Immature natural killer cell (primary cell): ENCODE results near the gene DAB2IP. TPM values are rescaled to one million over a fixed set of nuclear protein-coding genes. Genes with fewer than 3 reads are reported as not detected.

Source experiments
- DNase-seq, 3 donors: peaks; one replicate each; pipeline ENCODE4 v3.0.0; 2022; ENCODE audit warnings: mixed read lengths in 1 of 3
- H3K27ac Mint-ChIP-seq, 6 donors: one replicate each; pipeline ENCODE4 v1.8.0; 2020; ENCODE audit warnings: mixed read lengths in 6 of 6, mild to moderate bottlenecking in 5 of 6, inconsistent platforms in 4 of 6, moderate library complexity in 3 of 6
- H3K27me3 Mint-ChIP-seq, 3 donors: one replicate each; pipeline ENCODE4 v1.8.0; 2020 to 2021; ENCODE audit warnings: low read depth in 3 of 3, mild to moderate bottlenecking in 3 of 3, mixed read lengths in 3 of 3, moderate library complexity in 3 of 3, inconsistent platforms in 1 of 3
- H3K36me3 Mint-ChIP-seq, 3 donors: one replicate each; pipeline ENCODE4 v1.8.0; 2020; ENCODE audit warnings: mixed read lengths in 3 of 3, inconsistent platforms in 2 of 3, mild to moderate bottlenecking in 2 of 3
- H3K4me1 Mint-ChIP-seq, 2 donors: one replicate each; pipeline ENCODE4 v1.8.0; 2020; ENCODE audit warnings: inconsistent platforms in 2 of 2, mild to moderate bottlenecking in 2 of 2, mixed read lengths in 2 of 2, moderate library complexity in 1 of 2
- H3K4me3 Mint-ChIP-seq, 5 donors: one replicate each; pipeline ENCODE4 v1.8.0; 2020; ENCODE audit warnings: mild to moderate bottlenecking in 5 of 5, mixed read lengths in 5 of 5, inconsistent platforms in 3 of 5, moderate library complexity in 3 of 5
- H3K9me3 Mint-ChIP-seq, 6 donors: one replicate each; pipeline ENCODE4 v1.8.0; 2020; ENCODE audit warnings: mild to moderate bottlenecking in 6 of 6, mixed read lengths in 6 of 6, inconsistent platforms in 4 of 6, moderate library complexity in 3 of 6
- polyA plus RNA-seq, 3 donors: library from polyadenylated mRNA; unstranded; fragments of 300-500 nt; fragmentation: Illumina TruSeq; gene quantifications; one replicate each; pipeline ENCODE4 v1.2.3, GENCODE V29; 2021

DAB2IP gene
- polyA plus RNA-seq, 3 donors from 2014 or later, result 0.06 to 1.1 TPM; not detected in 1

DNA sequence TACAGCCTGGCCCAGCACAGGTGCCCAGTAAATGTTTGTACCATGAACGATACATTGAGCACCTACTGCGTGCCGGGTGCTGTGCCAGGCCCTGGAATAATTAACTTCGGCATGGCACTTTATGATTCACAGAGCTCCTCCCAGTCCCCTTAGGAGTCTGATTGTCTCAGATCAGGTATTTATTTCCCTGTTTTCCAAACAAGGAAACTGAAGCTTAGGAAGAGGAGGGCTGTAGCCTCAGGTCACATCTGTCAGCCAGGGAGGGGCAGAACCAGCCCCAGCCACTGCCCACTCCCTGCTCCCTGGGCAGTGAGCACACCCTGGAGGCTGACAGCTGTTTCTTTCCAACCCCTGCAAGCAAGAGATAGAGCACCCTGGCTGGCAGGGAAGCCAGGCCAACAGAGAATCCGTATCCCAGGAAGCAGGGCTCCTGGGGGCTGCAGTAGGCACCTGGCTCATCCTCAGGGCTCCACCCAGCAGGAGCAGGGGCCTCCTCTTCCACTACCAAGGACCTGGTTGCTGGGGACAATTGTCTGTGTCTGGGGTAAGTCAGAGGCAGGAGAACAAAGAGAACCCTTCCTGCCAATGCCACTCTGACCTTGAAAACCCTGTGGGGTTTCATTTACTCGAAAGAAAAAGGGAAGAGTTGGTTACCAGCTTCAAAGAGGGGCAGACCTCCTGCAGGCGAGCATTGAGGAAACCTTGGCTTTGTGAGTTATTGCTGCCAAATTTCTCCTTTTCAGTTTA, 69.0 kb downstream of the DAB2IP start:
- Mint-ChIP-seq H3K4me1 (no peaks in the 10 kb centered on the region), H3K4me3 (no peak overlapping the region), H3K27me3 (peaks cover under 1 to 5% (median 3%) of the 10 kb centered on the region in 3 donors), H3K36me3 (no peaks in the 10 kb centered on the region), H3K9me3 (no peaks in the 10 kb centered on the region), H3K27ac (no peak overlapping the region)
- DNase-seq, result no peak

DNA sequence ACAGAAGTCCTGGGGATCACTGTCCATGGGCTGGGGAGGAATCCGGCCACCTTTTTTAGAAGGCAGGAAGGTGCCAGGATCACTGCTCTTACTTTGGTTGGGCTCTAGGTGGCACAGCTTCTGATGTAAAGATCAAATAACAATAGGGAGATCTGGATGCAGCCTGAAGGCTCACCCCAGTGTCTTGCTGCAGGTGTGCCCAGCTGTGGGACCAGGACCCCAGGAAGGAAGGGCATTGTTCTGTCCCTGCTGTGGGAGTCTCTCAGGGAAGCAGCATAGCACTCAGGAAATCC, 69.6 kb downstream of the DAB2IP start:
- Mint-ChIP-seq H3K4me1 (no peaks in the 10 kb centered on the region), H3K27ac (no peak overlapping the region), H3K36me3 (no peaks in the 10 kb centered on the region), H3K27me3 (peaks cover 2 to 5% (median 3%) of the 10 kb centered on the region in 3 donors), H3K4me3 (no peak overlapping the region), H3K9me3 (no peaks in the 10 kb centered on the region)
- DNase-seq, result no peak

DNA sequence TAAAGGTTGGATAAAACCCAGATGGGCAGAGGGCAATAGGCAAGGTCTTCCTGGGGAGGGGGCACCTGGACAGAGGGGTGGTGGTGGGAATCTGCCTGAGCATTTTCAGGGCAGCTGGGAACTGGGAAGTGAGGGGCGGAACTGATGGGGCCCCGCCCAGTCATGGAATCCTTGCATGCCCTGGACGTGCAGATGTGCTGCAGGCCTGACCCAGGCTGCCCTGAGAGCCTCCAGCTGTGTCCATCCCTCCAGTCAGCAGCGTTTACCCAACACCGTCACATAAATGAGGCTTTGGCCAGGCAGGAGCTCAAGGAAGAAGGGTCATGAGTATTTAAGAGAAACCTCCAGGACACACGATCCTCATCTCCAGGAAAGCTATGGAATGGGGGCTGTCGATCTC, 70.3 kb downstream of the DAB2IP start:
- no peaks in the 10 kb centered on the region for H3K9me3 Mint-ChIP-seq
- peaks cover 2 to 5% (median 3%) of the 10 kb centered on the region in 3 donors for H3K27me3 Mint-ChIP-seq
- no peaks in the 10 kb centered on the region for H3K36me3 Mint-ChIP-seq
- no peak overlapping the region for H3K4me3 Mint-ChIP-seq
- H3K27ac Mint-ChIP-seq, result no peak overlapping the region
- no peak for DNase-seq
- no peaks in the 10 kb centered on the region for H3K4me1 Mint-ChIP-seq

DNA sequence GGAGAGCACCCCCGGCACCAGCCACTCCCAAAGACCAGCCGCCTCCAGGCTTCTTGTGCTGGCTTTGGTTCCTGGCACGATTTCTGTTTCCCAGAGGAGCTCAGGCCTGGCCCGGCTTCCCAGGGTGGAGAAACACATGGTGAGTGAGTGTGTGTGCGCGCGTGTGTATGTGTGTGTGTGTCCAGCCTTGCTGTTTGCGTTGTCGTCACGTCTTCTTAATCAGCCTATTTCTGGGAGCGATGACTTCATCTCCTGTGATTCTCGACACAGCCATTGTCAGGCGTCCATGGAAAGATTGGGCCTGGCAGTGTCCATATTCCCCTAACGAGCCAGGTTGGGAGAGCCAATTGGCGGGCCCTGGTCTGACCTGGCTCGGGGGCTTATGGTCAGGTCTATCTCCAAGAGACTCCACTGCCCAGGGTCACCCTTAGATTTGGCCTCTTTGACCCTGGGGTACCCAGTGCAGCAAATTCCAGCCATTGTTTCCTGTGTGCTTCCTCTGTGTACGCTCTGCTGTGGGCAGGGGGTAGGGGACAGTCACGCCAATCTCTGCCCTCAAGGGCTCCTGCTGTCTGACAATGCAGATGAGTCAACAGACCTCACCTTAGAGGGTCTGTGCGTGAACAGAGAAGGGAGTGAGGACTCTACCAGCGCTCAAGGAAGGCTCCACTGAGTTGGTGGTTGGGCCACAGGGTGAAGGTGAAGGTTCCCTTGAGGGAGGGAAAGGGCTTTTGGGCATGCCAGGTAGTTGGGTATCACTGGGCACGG, 73.8 kb downstream of the DAB2IP start:
- Mint-ChIP-seq H3K9me3 (no peaks in the 10 kb centered on the region), H3K27ac (no peak overlapping the region), H3K27me3 (peaks cover 2 to 5% (median 5%) of the 10 kb centered on the region in 3 donors), H3K4me3 (no peak overlapping the region), H3K36me3 (peaks cover 0 to 3% (median 0%) of the 10 kb centered on the region in 3 donors), H3K4me1 (no peaks in the 10 kb centered on the region)
- DNase-seq, result no peak

GRCh38 chr9:121727295-121728020, 76.0 kb downstream of the DAB2IP start:
- H3K9me3 Mint-ChIP-seq, result no peaks in the 10 kb centered on the region
- H3K4me1 Mint-ChIP-seq, result peaks cover 12 to 15% of the 10 kb centered on the region in 2 donors
- peaks cover 0 to 3% (median 0%) of the 10 kb centered on the region in 3 donors for H3K36me3 Mint-ChIP-seq
- no peak for DNase-seq
- H3K27me3 Mint-ChIP-seq, result peaks cover 2 to 7% (median 5%) of the 10 kb centered on the region in 3 donors
- H3K27ac Mint-ChIP-seq, result no peak overlapping the region
- H3K4me3 Mint-ChIP-seq, result no peak overlapping the region

DNA sequence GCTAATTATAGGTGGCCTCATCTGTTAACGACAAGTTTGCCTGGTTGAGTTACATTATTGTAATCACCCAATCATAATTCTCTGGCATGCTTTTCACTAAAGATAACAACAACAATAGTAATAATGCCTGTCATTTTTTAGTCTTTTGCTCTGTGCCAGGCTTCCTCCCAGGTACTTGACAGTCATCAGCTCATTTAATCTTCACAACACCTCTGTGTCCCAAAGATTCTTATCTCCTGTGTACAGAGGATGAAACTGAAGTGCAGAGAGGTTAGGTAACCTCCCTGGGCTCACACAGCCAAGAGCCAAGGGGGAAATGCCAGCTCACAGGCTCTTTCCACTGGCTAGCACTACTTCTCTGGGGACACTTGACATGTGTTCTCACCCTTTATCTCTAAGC, 77.5 kb downstream of the DAB2IP start:
- Mint-ChIP-seq H3K27me3 (peaks cover 2 to 10% (median 5%) of the 10 kb centered on the region in 3 donors), H3K27ac (peak overlapping the region in 1 of 6 donors; percentile 19), H3K4me3 (no peak overlapping the region), H3K9me3 (no peaks in the 10 kb centered on the region), H3K36me3 (peaks cover 0 to 3% (median 0%) of the 10 kb centered on the region in 3 donors), H3K4me1 (peaks cover 26 to 29% of the 10 kb centered on the region in 2 donors)
- no peak for DNase-seq

GRCh38 chr9:121729769-121730562, 78.5 kb downstream of the DAB2IP start:
- no peak for DNase-seq
- H3K27ac Mint-ChIP-seq, result no peak overlapping the region
- H3K36me3 Mint-ChIP-seq, result peaks cover 0 to 3% (median 0%) of the 10 kb centered on the region in 3 donors
- peaks cover 0 to 11% (median 2%) of the 10 kb centered on the region in 3 donors for H3K27me3 Mint-ChIP-seq
- H3K4me1 Mint-ChIP-seq, result peaks cover 31 to 35% of the 10 kb centered on the region in 2 donors
- no peak overlapping the region for H3K4me3 Mint-ChIP-seq
- no peaks in the 10 kb centered on the region for H3K9me3 Mint-ChIP-seq

DNA sequence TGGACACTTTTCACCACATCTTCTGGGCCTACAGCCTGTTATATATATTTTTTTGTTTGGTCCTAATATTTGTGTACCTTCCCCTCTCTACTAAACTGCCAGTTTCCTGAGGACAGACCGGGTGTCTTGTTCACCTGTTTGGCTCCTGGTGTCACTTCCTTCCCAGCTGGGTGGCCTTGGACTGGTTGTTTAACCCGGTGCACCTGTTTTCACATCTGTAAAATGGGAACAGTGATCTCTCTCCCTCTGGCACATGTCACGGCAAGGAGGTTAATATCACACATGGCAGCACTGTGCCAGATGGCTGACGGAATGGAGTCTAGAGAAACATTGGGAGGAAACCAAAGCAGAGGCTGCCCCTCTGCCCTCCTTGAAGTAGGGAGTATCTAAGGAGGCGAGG, 79.7 kb downstream of the DAB2IP start:
- Mint-ChIP-seq H3K27ac (no peak overlapping the region), H3K4me1 (peaks cover 41 to 47% of the 10 kb centered on the region in 2 donors), H3K4me3 (no peak overlapping the region), H3K9me3 (no peaks in the 10 kb centered on the region), H3K36me3 (peaks cover 0 to 3% (median 0%) of the 10 kb centered on the region in 3 donors), H3K27me3 (peaks cover 2 to 13% (median 4%) of the 10 kb centered on the region in 3 donors)
- no peak for DNase-seq

DNA sequence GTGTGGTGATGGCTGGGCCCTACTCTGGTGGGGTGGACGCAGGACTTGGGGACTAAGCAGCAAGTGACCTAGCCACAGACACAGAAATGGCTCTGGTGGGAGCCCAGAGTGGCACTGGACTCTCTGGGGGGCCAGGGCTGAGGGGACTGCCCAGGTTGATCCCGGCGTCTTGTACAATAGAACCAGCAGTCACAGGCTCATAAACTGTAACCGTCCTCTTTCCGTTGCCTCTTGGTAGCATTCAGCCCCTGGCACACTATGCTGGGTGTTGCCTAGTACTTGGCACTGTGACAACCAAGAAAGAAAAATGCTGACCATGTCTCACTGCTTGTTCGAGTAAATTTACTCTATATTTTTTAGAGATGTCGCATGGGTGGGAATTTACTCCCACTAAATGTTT, 80.5 kb downstream of the DAB2IP start:
- peak overlapping the region in 2 of 6 donors; percentile 68 to 78 for H3K27ac Mint-ChIP-seq
- H3K4me1 Mint-ChIP-seq, result peaks cover 46 to 53% of the 10 kb centered on the region in 2 donors

GRCh38 chr9:121732389-121732788, 81.0 kb downstream of the DAB2IP start:
- H3K4me1 Mint-ChIP-seq, result peaks cover 46 to 54% of the 10 kb centered on the region in 2 donors
- peak overlapping the region; percentile 6 to 84 (median 73) for H3K27ac Mint-ChIP-seq
- H3K9me3 Mint-ChIP-seq, result no peaks in the 10 kb centered on the region
- peak overlapping the region; percentile 10 to 71 (median 31) for H3K4me3 Mint-ChIP-seq
- peaks cover 2 to 17% (median 12%) of the 10 kb centered on the region in 3 donors for H3K27me3 Mint-ChIP-seq
- H3K36me3 Mint-ChIP-seq, result peaks cover 0 to under 1% (median 0%) of the 10 kb centered on the region in 3 donors
- no peak for DNase-seq

More for the DNA sequence above, 80.5 kb downstream of the DAB2IP start:
- H3K4me3 Mint-ChIP-seq, result peak overlapping the region in 1 of 5 donors; percentile 69
- no peaks in the 10 kb centered on the region for H3K9me3 Mint-ChIP-seq
- H3K36me3 Mint-ChIP-seq, result peaks cover 0 to 3% (median 0%) of the 10 kb centered on the region in 3 donors
- H3K27me3 Mint-ChIP-seq, result peaks cover 2 to 17% (median 8%) of the 10 kb centered on the region in 3 donors
- no peak for DNase-seq

- peak overlapping the region; percentile 6 to 78 (median 66) for H3K27ac Mint-ChIP-seq
Measured at GRCh38 chr9:121732886-121733285, 81.5 kb downstream of the DAB2IP start.

GRCh38 chr9:121734465-121734864, 83.0 kb downstream of the DAB2IP start:
- no peak for DNase-seq
- Mint-ChIP-seq H3K4me3 (no peak overlapping the region), H3K27me3 (peaks cover 2 to 17% (median 12%) of the 10 kb centered on the region in 3 donors), H3K36me3 (no peaks in the 10 kb centered on the region), H3K9me3 (no peaks in the 10 kb centered on the region), H3K4me1 (peaks cover 46 to 54% of the 10 kb centered on the region in 2 donors), H3K27ac (no peak overlapping the region)

More at GRCh38 chr9:121732886-121733285, 81.5 kb downstream of the DAB2IP start:
- no peaks in the 10 kb centered on the region for H3K36me3 Mint-ChIP-seq
- peaks cover 2 to 17% (median 12%) of the 10 kb centered on the region in 3 donors for H3K27me3 Mint-ChIP-seq
- H3K4me1 Mint-ChIP-seq, result peaks cover 46 to 54% of the 10 kb centered on the region in 2 donors
- peak overlapping the region in 4 of 5 donors; percentile 27 to 71 (median 56) for H3K4me3 Mint-ChIP-seq
- DNase-seq, result peak; percentile 52 to 71 (median 67)
- no peaks in the 10 kb centered on the region for H3K9me3 Mint-ChIP-seq
